GM18511 (cell line): ENCODE measurements around the gene FKBP1A.

ENCODE experiments used
- ATAC-seq: cut with Tn5 transposase; IDR thresholded peaks from one replicate; pipeline ENCODE4 v1.9.1; 2021; ENCODE audit warnings: mild to moderate bottlenecking, moderate library complexity; ENCODE audit not compliant: unreplicated experiment

Gene FKBP1A

DNA sequence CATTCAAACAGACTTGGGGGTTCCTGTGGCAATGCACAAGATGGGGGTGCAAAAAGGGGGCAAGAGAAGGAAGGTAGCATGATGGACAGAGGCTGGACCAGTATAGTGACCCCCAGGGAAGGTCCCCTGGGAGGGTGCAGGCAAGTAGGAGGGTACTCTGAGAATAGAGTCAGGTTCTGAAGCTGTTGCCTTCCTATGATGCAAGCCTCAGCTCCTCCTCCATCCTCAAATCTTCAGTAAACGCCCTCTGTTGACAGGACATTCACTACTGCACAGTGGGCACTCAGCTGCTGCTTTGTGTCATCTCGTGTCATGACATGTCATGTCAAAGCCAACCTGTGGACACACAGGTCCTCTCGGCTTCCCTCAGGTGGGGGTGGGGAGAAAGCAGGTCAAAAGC lies 58.1 kb downstream of the FKBP1A start:
- no peak for ATAC-seq

GRCh38 chr20:1334370-1334731 lies 58.5 kb downstream of the FKBP1A start:
- no peak for ATAC-seq

GRCh38 chr20:1333462-1334369 lies 59.1 kb downstream of the FKBP1A start:
- ATAC-seq: no peak

DNA sequence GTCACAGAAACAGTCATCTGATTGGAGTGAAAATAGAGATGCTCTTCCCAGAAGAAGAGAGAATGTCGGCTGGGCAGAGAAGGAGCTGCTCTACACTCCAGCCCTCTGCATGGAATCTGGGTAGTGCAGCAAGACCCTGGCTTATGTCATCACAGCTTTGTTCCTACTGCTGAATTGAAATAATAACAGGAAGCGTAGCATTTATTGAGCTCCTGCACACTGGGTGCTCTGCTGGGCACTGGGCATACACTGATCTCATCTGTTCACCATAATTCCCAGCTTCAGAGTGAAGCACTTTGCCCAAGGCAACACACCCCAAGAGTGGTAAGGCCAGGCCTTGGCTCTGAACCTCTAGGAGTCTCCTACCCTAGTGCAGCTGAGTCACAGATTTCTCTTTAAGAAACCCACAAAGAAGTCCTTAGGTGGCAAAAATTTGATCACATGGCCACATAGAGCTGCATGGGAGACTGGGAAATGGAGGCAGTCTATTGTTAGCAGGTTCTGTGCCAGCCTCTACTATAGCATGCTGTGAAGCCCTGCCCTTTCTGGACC lies 60.0 kb downstream of the FKBP1A start:
- ATAC-seq: no peak

GRCh38 chr20:1331801-1332453 lies 60.9 kb downstream of the FKBP1A start:
- ATAC-seq: no peak

GRCh38 chr20:1331101-1331500 lies 61.8 kb downstream of the FKBP1A start:
- no peak for ATAC-seq

DNA sequence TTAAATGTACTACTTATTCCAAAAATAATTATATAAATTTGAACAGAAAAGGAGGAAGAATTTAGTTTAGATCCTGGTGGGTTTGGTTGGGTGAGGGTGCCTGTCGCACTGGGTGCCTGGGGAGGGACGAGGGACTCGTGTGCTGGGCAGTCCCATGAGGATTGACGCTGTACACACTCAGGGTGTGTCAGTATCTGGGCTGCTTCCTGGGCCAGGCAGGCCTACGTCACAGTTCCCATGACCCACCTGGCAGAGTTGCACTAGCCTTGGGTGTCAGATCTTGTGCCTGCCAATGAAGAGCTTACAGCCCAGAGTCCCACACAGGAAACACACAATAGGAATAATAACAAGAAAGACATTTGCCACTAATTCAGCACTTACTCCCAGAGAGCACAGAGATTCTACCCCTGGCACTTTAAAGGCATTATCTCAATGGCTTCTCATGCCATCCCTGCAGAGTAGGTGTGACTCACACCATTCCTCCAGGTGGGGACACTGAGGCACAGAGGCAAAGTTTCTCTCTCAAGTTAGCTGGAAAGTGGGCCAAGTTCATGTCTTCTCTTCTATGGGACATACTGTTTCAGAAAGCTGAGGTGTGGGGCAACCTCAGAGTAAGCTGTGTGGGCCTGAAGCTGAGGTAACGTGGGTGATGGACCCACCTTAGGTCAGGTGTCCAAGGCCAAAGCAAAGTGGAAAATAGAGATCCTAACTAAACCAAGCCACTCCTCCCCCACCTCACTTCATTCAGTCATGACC lies 62.6 kb downstream of the FKBP1A start:
- no peak for ATAC-seq

DNA sequence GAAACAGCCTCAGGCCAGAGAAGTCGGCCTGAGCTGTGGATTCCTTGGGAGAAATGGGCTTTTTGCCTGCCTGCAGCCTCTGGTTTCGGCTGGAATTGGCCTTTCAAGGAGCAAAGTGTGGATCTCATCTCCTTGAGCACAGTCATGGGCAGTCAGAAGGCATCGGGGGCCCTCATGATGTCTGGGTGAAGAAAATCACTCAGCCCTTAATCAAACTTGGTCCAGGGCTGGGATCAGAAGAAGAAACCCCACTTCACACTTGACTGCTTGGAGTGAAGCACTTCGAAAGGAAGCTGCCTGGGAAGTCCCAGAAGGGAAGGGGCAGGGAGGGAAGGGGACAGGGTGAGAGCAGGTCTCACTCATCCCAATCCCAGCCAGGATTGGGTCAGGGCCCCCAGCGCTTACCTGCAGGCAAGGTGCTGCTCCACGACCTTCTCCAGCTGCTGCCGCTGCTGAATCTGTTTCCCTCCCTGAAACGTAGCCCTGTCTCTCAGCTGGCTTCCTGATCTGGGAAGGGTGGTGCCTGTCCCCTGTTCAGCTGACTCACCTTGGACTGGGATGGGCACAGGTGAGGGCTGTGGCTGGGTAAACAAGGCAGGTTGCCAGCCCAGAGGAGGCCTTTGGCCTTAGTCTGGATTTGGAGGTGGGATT lies 64.0 kb downstream of the FKBP1A start, which contains the start of gene SDCBP2:
SDCBP2 (minus strand) TSS at position 460 of the 651 bp plus-strand sequence. CDS start 8,723 bp downstream, outside the sequence.
- no peak for ATAC-seq

DNA sequence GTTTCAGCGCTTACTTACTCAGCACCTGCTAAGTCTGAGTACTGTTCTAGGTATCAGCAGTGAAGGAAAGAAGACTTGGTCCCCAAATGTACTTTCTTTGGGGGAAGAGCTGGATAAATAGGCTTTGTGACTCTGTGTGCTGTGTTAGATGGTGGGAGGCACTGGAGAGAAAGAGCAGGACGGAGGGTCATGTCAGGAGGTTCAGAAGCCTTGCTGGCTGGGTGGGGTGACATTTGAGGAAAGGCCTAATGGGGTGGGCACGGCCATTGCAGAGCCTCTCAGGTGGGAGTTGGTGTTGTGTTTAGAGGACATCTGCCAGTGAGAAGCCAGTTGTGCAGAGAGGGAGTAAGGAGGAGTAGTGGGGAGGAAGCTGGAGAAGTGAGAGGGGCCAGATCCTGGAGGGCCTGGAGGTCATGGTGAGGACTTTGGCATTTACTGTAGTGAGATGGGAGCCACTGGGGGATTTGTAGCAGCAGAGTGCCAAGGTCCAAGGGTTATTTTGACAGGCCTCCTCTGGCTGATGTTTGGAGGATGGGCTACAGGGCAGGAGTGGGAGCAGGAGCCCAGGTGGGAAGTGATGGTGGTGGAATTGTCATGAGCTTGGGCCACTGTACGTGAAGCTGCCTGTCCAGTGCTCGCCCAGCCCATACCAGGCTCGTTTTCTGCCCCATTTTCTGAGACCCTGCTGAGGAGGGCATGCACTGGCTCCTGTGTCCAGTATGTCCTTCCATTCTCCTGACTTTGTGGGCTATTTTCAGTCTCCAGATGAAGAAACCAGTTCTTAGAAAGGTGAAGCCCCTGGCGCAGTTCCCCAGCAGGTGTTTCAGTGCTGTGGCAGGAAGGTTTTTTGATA lies 64.8 kb downstream of the FKBP1A start:
- ATAC-seq: no peak

DNA sequence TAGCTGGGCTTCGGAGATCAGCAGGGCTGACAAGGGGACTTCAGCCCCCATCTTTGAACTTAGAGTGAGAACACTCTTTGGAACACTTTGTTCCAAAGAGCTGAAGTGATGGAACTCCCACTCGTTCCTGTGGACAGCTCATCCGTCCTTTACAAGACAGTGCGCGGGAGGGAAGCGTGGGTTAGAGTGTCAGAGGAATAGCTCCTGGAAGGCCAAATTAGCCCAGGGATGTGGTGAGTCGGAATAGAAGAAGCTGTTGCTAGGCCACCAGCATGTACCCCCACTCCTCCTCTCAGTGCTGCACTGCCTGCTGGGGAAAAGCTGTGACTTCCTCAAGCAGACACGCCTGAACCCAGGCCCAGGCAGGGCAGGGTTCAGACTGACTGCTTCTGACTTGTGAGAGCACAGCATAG lies 65.6 kb downstream of the FKBP1A start:
- no peak for ATAC-seq

- no peak for ATAC-seq
These were observed 66.6 kb downstream of the FKBP1A start for GRCh38 chr20:1326031-1326930.

- peak; percentile 89 for ATAC-seq
These were observed 67.5 kb downstream of the FKBP1A start for GRCh38 chr20:1325173-1326030.

- ATAC-seq: no peak
These were observed 68.2 kb downstream of the FKBP1A start for GRCh38 chr20:1324598-1325172.

GRCh38 chr20:1323830-1324597 lies 68.8 kb downstream of the FKBP1A start:
- ATAC-seq: no peak

GRCh38 chr20:1323256-1323655 lies 69.6 kb downstream of the FKBP1A start:
- no peak for ATAC-seq

- no peak for ATAC-seq
These were observed 70.2 kb downstream of the FKBP1A start for GRCh38 chr20:1322511-1323245.
